ENCODE results near the gene CATSPERD. TPM values are rescaled to one million over a fixed set of nuclear protein-coding genes. Genes with fewer than 3 reads are reported as not detected.

CATSPERD gene
- total and polyA plus RNA-seq, 12 donors = not detected

GRCh38 chr19:5817218-5817617, 96.8 kb downstream of the CATSPERD start:
- no peaks in the 10 kb centered on the region for H3K4me1 ChIP-seq (replicated peaks in 1 of 2)
- WGBS, 4 donors = 88 to 96% (median 89%) methylated on average over 2 of the region's 2 CpGs
- H3K27ac ChIP-seq = no peak overlapping the region
- H3K4me3 ChIP-seq = no peak overlapping the region
- H3K36me3 ChIP-seq (replicated peaks in 1 of 2) = no peaks in the 10 kb centered on the region
- DNase-seq = no peak
- H3K27me3 ChIP-seq = no peaks in the 10 kb centered on the region
- H3K9me3 ChIP-seq (replicated peaks in 1 of 3) = no peaks in the 10 kb centered on the region
- intact Hi-C loops (cut with DNase I) = no loop called here
- no peak for TF ChIP-seq POLR2A (IDR thresholded peaks at IDR 0.05)
- TF ChIP-seq CTCF (IDR thresholded peaks at IDR 0.05) = no peak

- DNase-seq = no peak
- H3K4me1 ChIP-seq (replicated peaks in 1 of 2) = no peaks in the 10 kb centered on the region
- TF ChIP-seq POLR2A (IDR thresholded peaks at IDR 0.05) (no peak), CTCF (IDR thresholded peaks at IDR 0.05) (no peak)
- H3K27ac ChIP-seq = no peak overlapping the region
- no peak overlapping the region for H3K4me3 ChIP-seq
- H3K9me3 ChIP-seq (replicated peaks in 1 of 3) = no peaks in the 10 kb centered on the region
- H3K36me3 ChIP-seq (replicated peaks in 1 of 2) = no peaks in the 10 kb centered on the region
- 82 to 85% (median 84%) methylated on average over 4 to 10 of the region's 10 CpGs; no CpG with 5 or more reads in 1 of the 4 donors for WGBS, 4 donors
- H3K27me3 ChIP-seq = no peaks in the 10 kb centered on the region
- intact Hi-C loops (cut with DNase I) = no loop called here
These were observed 98.2 kb downstream of the CATSPERD start for GRCh38 chr19:5818594-5818993.

GRCh38 chr19:5820785-5821184, 100.3 kb downstream of the CATSPERD start:
- H3K27me3 ChIP-seq = no peaks in the 10 kb centered on the region
- WGBS, 4 donors = 66 to 80% (median 75%) methylated on average over 6 of the region's 6 CpGs
- no peaks in the 10 kb centered on the region for H3K36me3 ChIP-seq (replicated peaks in 1 of 2)
- no peak for DNase-seq
- no peaks in the 10 kb centered on the region for H3K4me1 ChIP-seq (replicated peaks in 1 of 2)
- H3K4me3 ChIP-seq = no peak overlapping the region
- intact Hi-C loops (cut with DNase I) = no loop called here
- no peak overlapping the region for H3K27ac ChIP-seq
- TF ChIP-seq CTCF (IDR thresholded peaks at IDR 0.05) = no peak
- no peak for TF ChIP-seq POLR2A (IDR thresholded peaks at IDR 0.05)
- H3K9me3 ChIP-seq (replicated peaks in 1 of 3) = no peaks in the 10 kb centered on the region

- no peak for TF ChIP-seq CTCF (IDR thresholded peaks at IDR 0.05)
- no peak for TF ChIP-seq POLR2A (IDR thresholded peaks at IDR 0.05)
- intact Hi-C loops (cut with DNase I) = no loop called here
- Histone ChIP-seq H3K9me3 (replicated peaks in 1 of 3) (no peaks in the 10 kb centered on the region), H3K27ac (no peak overlapping the region), H3K36me3 (replicated peaks in 1 of 2) (no peaks in the 10 kb centered on the region), H3K4me1 (replicated peaks in 1 of 2) (peaks cover 4 to 5% of the 10 kb centered on the region in 2 donors), H3K4me3 (no peak overlapping the region), H3K27me3 (no peaks in the 10 kb centered on the region)
- no peak for DNase-seq
- 55 to 69% (median 67%) methylated on average over 8 of the region's 8 CpGs for WGBS, 4 donors
These were observed 101.2 kb downstream of the CATSPERD start for GRCh38 chr19:5821521-5822180.
